OCI-LY7 (cell line): ENCODE results near the gene MDFIC.

Experiments
- CTCF ChIP-seq: fragments of 200-600 bp; sonication (generic); conservative IDR thresholded peaks from 2 replicates; pipeline ENCODE4 v1.5.1; 2014; ENCODE audit warnings: mild to moderate bottlenecking, antibody characterized with exemption, low read length, moderate library complexity, mixed read lengths
- EZH2phosphoT487 ChIP-seq: fragments of 200-600 bp; sonication (generic); IDR thresholded peaks from 2 replicates; pipeline ENCODE4 v1.6.1; 2018; ENCODE audit warnings: low read depth, borderline replicate concordance, mild to moderate bottlenecking, mixed run types, antibody characterized with exemption, low read length, moderate library complexity, mixed read lengths

- TF ChIP-seq CTCF (no peak), EZH2phosphoT487 (no peak)
Observed at GRCh38 chr7:115044224-115044623, 122.3 kb downstream of the MDFIC start.
